Brain microvascular endothelial cell (primary cell): ENCODE measurements around the gene SUGP1.

ENCODE experiments used
- DNase-seq: peaks from one replicate; pipeline ENCODE4 v3.0.0-alpha.2; 2020
- H3K27ac ChIP-seq: fragments of 250-450 bp; sonication (Bioruptor Pico); 2 replicates; pipeline ENCODE4 v1.5.1; 2020; ENCODE audit warnings: mild to moderate bottlenecking, moderate library complexity
- H3K27me3 ChIP-seq: fragments of 250-450 bp; sonication (Bioruptor Pico); replicated peaks from 2 replicates; pipeline ENCODE4 v1.5.1; 2020; ENCODE audit warnings: mild to moderate bottlenecking
- H3K36me3 ChIP-seq: fragments of 250-450 bp; sonication (Bioruptor Pico); replicated peaks from 2 replicates; pipeline ENCODE4 v1.5.1; 2020; ENCODE audit warnings: mild to moderate bottlenecking
- H3K4me3 ChIP-seq: 2 replicates; pipeline ENCODE4 v1.5.1; 2011; ENCODE audit warnings: low read depth, mild to moderate bottlenecking, control low read depth, low read length, moderate library complexity
- CTCF ChIP-seq: IDR thresholded peaks from 2 replicates; pipeline ENCODE4 v1.5.1; 2011; ENCODE audit warnings: low read depth, mild to moderate bottlenecking, moderate library complexity, low read length, control low read depth, inconsistent platforms; ENCODE audit errors: missing control alignments
- in situ Hi-C: cut with HindIII; loops from 2 replicates; pipeline ENCODE4 v1.10.0; 2017; ENCODE audit warnings: low sequenced_read_pairs, low pct_ligation_motif_present

The SUGP1 gene

GRCh38 chr19:19285686-19286085 lies 34.6 kb downstream of the SUGP1 start:
- no peak overlapping the region for H3K4me3 ChIP-seq
- H3K36me3 ChIP-seq, result peaks cover 35% of the 10 kb centered on the region
- DNase-seq, result no peak
- no peak for TF ChIP-seq CTCF
- no peak overlapping the region for H3K27ac ChIP-seq
- no peaks in the 10 kb centered on the region for H3K27me3 ChIP-seq
- in situ Hi-C loops, result no loop called here

DNA sequence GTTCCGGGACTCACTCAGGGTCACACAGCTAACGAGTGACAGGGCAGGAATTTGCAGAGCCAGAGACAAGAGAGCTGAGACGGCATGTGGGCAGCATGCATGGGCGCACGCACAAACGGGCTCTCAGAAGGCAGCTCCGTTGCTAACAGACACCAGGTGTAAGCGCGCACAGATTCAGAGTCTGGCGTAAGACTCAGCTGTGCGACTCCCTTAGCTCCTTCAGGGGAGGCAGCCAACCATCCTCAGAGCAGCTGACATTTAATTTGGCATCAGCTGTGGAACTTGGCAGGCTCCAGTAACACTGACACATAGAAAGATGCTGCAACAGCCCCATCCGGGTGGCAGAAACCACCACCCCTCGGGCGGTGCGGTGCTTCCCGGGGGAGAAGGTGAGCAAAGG lies 39.7 kb downstream of the SUGP1 start:
- TF ChIP-seq CTCF, result no peak
- DNase-seq, result no peak
- H3K27ac ChIP-seq, result no peak overlapping the region
- H3K4me3 ChIP-seq, result no peak overlapping the region
- H3K27me3 ChIP-seq, result no peaks in the 10 kb centered on the region
- in situ Hi-C loops, result no loop called here
- H3K36me3 ChIP-seq, result peaks cover 39% of the 10 kb centered on the region

DNA sequence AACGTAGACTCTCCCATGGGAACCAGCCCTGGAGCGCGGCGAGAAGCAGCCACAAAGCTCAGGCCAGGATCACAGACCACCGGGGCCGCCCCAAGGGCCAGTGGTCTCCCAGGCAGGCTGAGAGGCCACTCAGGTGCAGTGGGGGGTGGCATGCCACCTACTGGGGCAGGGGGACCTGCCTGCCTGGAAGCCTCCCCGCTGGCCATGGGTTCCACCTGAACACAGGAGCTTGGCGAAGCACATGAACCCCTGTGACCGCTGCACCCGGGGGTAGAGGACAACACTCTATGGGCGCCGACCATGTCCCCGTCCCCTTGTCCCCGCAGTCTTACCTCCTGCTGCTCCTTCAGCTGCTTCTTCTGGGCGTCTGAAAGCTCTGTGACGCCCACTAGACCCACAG lies 40.5 kb downstream of the SUGP1 start:
- in situ Hi-C loops, result no loop called here
- no peak for DNase-seq
- Histone ChIP-seq H3K36me3 (peaks cover 34% of the 10 kb centered on the region), H3K27ac (no peak overlapping the region), H3K27me3 (no peaks in the 10 kb centered on the region), H3K4me3 (no peak overlapping the region)
- no peak for TF ChIP-seq CTCF

GRCh38 chr19:19279062-19279612 lies 41.2 kb downstream of the SUGP1 start:
- in situ Hi-C loops, result no loop called here
- Histone ChIP-seq H3K4me3 (no peak overlapping the region), H3K36me3 (peaks cover 34% of the 10 kb centered on the region), H3K27ac (no peak overlapping the region), H3K27me3 (no peaks in the 10 kb centered on the region)
- no peak for TF ChIP-seq CTCF
- no peak for DNase-seq

- Histone ChIP-seq H3K27ac (no peak overlapping the region), H3K27me3 (no peaks in the 10 kb centered on the region), H3K36me3 (peaks cover 26% of the 10 kb centered on the region), H3K4me3 (no peak overlapping the region)
- no peak for DNase-seq
- no peak for TF ChIP-seq CTCF
- in situ Hi-C loops, result no loop called here
Observed at GRCh38 chr19:19278315-19278714, 42.0 kb downstream of the SUGP1 start.

DNA sequence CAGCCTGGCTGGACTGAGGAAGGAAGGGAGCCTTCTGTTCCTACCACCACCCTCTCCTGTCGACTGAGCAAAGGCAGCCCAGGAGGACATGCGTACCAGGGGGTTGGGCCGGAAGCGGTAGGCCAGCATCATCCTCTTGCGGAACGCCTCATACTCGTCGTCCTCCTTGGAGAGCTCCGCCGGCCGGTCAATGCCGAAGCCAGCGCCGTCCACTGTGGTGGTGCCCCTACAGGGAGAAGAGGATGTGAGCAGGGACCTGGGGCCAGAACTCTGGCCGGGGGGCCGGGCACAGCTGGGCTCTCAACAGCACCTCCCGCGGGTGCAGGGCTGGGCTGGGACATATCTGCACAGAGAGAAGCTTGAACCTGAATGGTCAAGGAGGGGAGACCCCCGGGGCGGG lies 43.5 kb downstream of the SUGP1 start:
- peak overlapping the region; percentile 68 for H3K27ac ChIP-seq
- TF ChIP-seq CTCF, result no peak
- in situ Hi-C loops, result no loop called here

More for the DNA sequence above, 43.5 kb downstream of the SUGP1 start:
- Histone ChIP-seq H3K4me3 (no peak overlapping the region), H3K36me3 (peaks cover 26% of the 10 kb centered on the region), H3K27me3 (no peaks in the 10 kb centered on the region)
- no peak for DNase-seq
